SK-N-MC (cell line): ENCODE data around the gene INSR.

Experiments
- DNase-seq: peaks from one replicate; pipeline ENCODE4 v3.0.0-alpha.2; 2011; ENCODE audit warnings: low read depth, low spot score
- H3K27ac ChIP-seq: fragments of 200-600 bp; sonication (generic); 2 replicates; pipeline ENCODE4 v1.5.1; 2016; ENCODE audit warnings: mixed run types
- H3K36me3 ChIP-seq: fragments of 200-600 bp; sonication (generic); 2 replicates; pipeline ENCODE4 v1.6.1; 2017; ENCODE audit warnings: antibody characterized with exemption, low read length, mixed read lengths; ENCODE audit not compliant: insufficient read depth
- H3K4me3 ChIP-seq: fragments of 200-600 bp; sonication (generic); 2 replicates; pipeline ENCODE4 v1.5.1; 2016
- H3K9ac ChIP-seq: fragments of 200-600 bp; sonication (generic); 2 replicates; pipeline ENCODE4 v1.8.0; 2017; ENCODE audit warnings: mixed run types, mixed read lengths; ENCODE audit not compliant: insufficient read length
- H3K9me3 ChIP-seq: fragments of 200-600 bp; sonication (generic); 2 replicates; pipeline ENCODE4 v1.6.1; 2017; ENCODE audit warnings: low read depth, mild to moderate bottlenecking, antibody characterized with exemption, low read length, moderate library complexity, mixed read lengths
- EZH2 ChIP-seq: fragments of 200-600 bp; sonication (generic); IDR thresholded peaks from one replicate; pipeline ENCODE4 v1.6.1; 2017; ENCODE audit warnings: antibody characterized with exemption
- FOXP2 ChIP-seq: optimal IDR thresholded peaks from 2 replicates; pipeline ENCODE3; 2011; ENCODE audit warnings: mild to moderate bottlenecking, moderate library complexity; ENCODE audit not compliant: insufficient read depth; ENCODE audit errors: extremely low read length, control extremely low read depth
- POLR2AphosphoS5 ChIP-seq: IDR thresholded peaks from 2 replicates; pipeline ENCODE4 v1.6.1; 2012; ENCODE audit warnings: mild to moderate bottlenecking, low read depth, low read length, borderline replicate concordance

Gene INSR

GRCh38 chr19:7255631-7256030 lies 38.6 kb downstream of the INSR start:
- no peak overlapping the region for H3K27ac ChIP-seq
- TF ChIP-seq FOXP2 (no peak), POLR2AphosphoS5 (no peak), EZH2 (no peak)
- no peak overlapping the region for H3K4me3 ChIP-seq
- no peaks in the 10 kb centered on the region for H3K36me3 ChIP-seq
- no peak overlapping the region for H3K9ac ChIP-seq
- no peaks in the 10 kb centered on the region for H3K9me3 ChIP-seq
- DNase-seq = no peak

GRCh38 chr19:7255119-7255518 lies 39.1 kb downstream of the INSR start:
- Histone ChIP-seq H3K9ac (no peak overlapping the region), H3K9me3 (no peaks in the 10 kb centered on the region), H3K36me3 (no peaks in the 10 kb centered on the region), H3K4me3 (no peak overlapping the region), H3K27ac (no peak overlapping the region)
- no peak for DNase-seq
- no peak for TF ChIP-seq POLR2AphosphoS5
- no peak for TF ChIP-seq EZH2
- TF ChIP-seq FOXP2 = no peak

GRCh38 chr19:7254590-7254989 lies 39.6 kb downstream of the INSR start:
- H3K27ac ChIP-seq = no peak overlapping the region
- no peak overlapping the region for H3K9ac ChIP-seq
- no peaks in the 10 kb centered on the region for H3K36me3 ChIP-seq
- DNase-seq = no peak
- H3K4me3 ChIP-seq = no peak overlapping the region
- no peaks in the 10 kb centered on the region for H3K9me3 ChIP-seq
- TF ChIP-seq POLR2AphosphoS5 = no peak
- no peak for TF ChIP-seq EZH2
- TF ChIP-seq FOXP2 = no peak

GRCh38 chr19:7252364-7252763 lies 41.9 kb downstream of the INSR start:
- TF ChIP-seq FOXP2 = no peak
- TF ChIP-seq EZH2 = no peak
- TF ChIP-seq POLR2AphosphoS5 = no peak
- no peak for DNase-seq
- H3K4me3 ChIP-seq = no peak overlapping the region
- no peaks in the 10 kb centered on the region for H3K9me3 ChIP-seq
- H3K36me3 ChIP-seq = no peaks in the 10 kb centered on the region
- H3K27ac ChIP-seq = no peak overlapping the region
- H3K9ac ChIP-seq = no peak overlapping the region

GRCh38 chr19:7251494-7251893 lies 42.7 kb downstream of the INSR start:
- Histone ChIP-seq H3K36me3 (no peaks in the 10 kb centered on the region; the same call in 1 of the 2 replicates), H3K9me3 (no peaks in the 10 kb centered on the region), H3K4me3 (no peak overlapping the region), H3K9ac (no peak overlapping the region), H3K27ac (no peak overlapping the region)
- no peak for DNase-seq
- TF ChIP-seq FOXP2 (no peak), EZH2 (no peak), POLR2AphosphoS5 (no peak)

- TF ChIP-seq FOXP2 (no peak), POLR2AphosphoS5 (no peak), EZH2 (no peak)
- Histone ChIP-seq H3K4me3 (no peak overlapping the region), H3K27ac (no peak overlapping the region), H3K36me3 (no peaks in the 10 kb centered on the region; the same call in 1 of the 2 replicates), H3K9me3 (no peaks in the 10 kb centered on the region), H3K9ac (no peak overlapping the region)
- DNase-seq = no peak
Measured at GRCh38 chr19:7250951-7251350, 43.3 kb downstream of the INSR start.

- Histone ChIP-seq H3K36me3 (no peaks in the 10 kb centered on the region; the same call in 1 of the 2 replicates), H3K27ac (no peak overlapping the region), H3K4me3 (no peak overlapping the region), H3K9me3 (no peaks in the 10 kb centered on the region), H3K9ac (no peak overlapping the region)
- TF ChIP-seq POLR2AphosphoS5 (no peak), EZH2 (no peak)
- no peak for DNase-seq
Measured at GRCh38 chr19:7250057-7250596, 44.1 kb downstream of the INSR start.

- no peak for TF ChIP-seq POLR2AphosphoS5
- no peak for TF ChIP-seq EZH2
- no peak for TF ChIP-seq FOXP2
- no peak for DNase-seq
- no peaks in the 10 kb centered on the region; the same call in 1 of the 2 replicates for H3K36me3 ChIP-seq
- no peak overlapping the region for H3K4me3 ChIP-seq
- no peak overlapping the region for H3K9ac ChIP-seq
- H3K9me3 ChIP-seq = no peaks in the 10 kb centered on the region
- no peak overlapping the region for H3K27ac ChIP-seq
Measured at GRCh38 chr19:7247155-7247554, 47.1 kb downstream of the INSR start.

- H3K9ac ChIP-seq = no peak overlapping the region
- no peaks in the 10 kb centered on the region; the same call in 1 of the 2 replicates for H3K36me3 ChIP-seq
- no peak overlapping the region for H3K4me3 ChIP-seq
- no peaks in the 10 kb centered on the region for H3K9me3 ChIP-seq
- H3K27ac ChIP-seq = no peak overlapping the region
- TF ChIP-seq FOXP2 (no peak), EZH2 (no peak), POLR2AphosphoS5 (no peak)
- no peak for DNase-seq
Measured at GRCh38 chr19:7246601-7247000, 47.6 kb downstream of the INSR start.

- H3K9me3 ChIP-seq = no peaks in the 10 kb centered on the region
- H3K36me3 ChIP-seq = no peaks in the 10 kb centered on the region; the same call in 1 of the 2 replicates
- H3K9ac ChIP-seq = no peak overlapping the region
- TF ChIP-seq POLR2AphosphoS5 (no peak), EZH2 (no peak), FOXP2 (no peak)
- H3K4me3 ChIP-seq = no peak overlapping the region
- DNase-seq = no peak
- peak overlapping the region; percentile 65 for H3K27ac ChIP-seq
Measured at GRCh38 chr19:7242601-7243258, 51.5 kb downstream of the INSR start.
